ENCODE measurements around the gene C2orf42.
"Not testable (repeated sequence)": the region's sequence is repeated elsewhere in the genome, so short reads cannot be mapped to it uniquely, and the experiment has no call there.

The C2orf42 gene

GRCh38 chr2:70104231-70105111 lies 86.3 kb downstream of the C2orf42 start:
- no peak for DNase-seq (ENCODE audit: low read depth in 4 of 4, low spot score in 1 of 4)

DNA sequence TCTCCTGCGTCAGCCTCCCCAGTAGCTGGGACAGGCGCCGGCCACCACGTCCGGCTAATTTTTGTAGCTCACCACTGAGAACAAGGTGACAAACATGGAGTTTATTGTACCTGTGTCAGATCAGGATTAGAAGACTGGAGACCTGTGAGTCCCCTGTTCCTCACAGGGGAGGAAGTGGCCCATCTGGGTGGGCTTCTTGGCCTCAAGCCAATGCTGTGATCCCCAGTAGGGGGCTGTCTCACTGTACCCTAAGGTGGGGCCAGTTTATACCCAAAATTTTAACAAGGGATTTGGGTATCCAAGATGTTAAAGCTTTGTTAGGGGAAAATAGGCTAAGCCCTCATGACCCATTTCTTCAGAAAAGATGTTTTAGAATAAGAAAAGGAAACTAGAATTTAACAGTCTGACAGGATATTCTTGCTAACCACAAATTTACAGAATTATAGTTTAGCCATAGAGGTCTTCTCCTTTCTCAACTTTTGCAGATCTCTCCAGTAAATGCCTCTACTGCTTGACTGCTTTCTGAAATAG lies 87.2 kb downstream of the C2orf42 start:
- no peak for DNase-seq (ENCODE audit: low read depth in 4 of 4, low spot score in 1 of 4)

- not testable (repeated sequence) for DNase-seq (ENCODE audit: low read depth in 4 of 4, low spot score in 1 of 4)
Measured at GRCh38 chr2:70102323-70102905, 88.4 kb downstream of the C2orf42 start.

DNA sequence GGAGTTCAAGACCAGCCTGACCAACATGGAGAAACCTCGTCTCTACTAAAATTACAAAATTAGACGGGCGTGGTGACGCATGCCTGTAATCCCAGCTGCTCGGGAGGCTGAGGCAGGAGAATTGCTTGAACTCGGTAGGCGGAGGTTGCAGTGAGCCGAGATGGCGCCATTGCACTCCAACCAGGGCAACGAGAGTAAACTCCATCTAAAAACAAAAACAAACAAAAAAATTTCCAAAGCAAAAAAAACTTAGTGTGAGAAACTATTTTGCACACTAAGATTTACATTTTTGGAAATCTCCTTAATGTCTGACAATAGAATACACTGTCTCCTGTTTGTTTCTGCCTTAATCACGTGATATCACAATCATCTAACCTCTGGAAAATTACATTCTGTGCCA lies 89.1 kb downstream of the C2orf42 start:
- DNase-seq (ENCODE audit: low read depth in 4 of 4, low spot score in 1 of 4), result not testable (repeated sequence)

- no peak for DNase-seq (ENCODE audit: low read depth in 4 of 4, low spot score in 1 of 4)
Measured at GRCh38 chr2:70101174-70101573, 89.6 kb downstream of the C2orf42 start.
